CD4-positive, alpha-beta memory T cell (primary cell): ENCODE measurements around the gene NTN1. TPM values are rescaled to one million over a fixed set of nuclear protein-coding genes. Genes with fewer than 3 reads are reported as not detected.
A peak's percentile ranks its signal among the peaks of the same experiment; 100 is the strongest.

ENCODE experiments used
- CTCF ChIA-PET: fragments of 350-600 bp; sonication (Branson Sonifier 250); formaldehyde crosslinking; loops from one replicate; lab custom pipeline; 2021; ENCODE audit warnings: inconsistent platforms; ENCODE audit not compliant: partially characterized antibody; lab: Charles Lee
- POLR2A ChIA-PET: fragments of 350-600 bp; sonication (Branson Sonifier 250); formaldehyde crosslinking; loops from one replicate; lab custom pipeline; 2021; ENCODE audit not compliant: partially characterized antibody; lab: Charles Lee
- DNase-seq, 5 donors: peaks; one replicate each; pipeline versions ENCODE4 v3.0.0 to v3.0.0-alpha.2; 2020 to 2022; ENCODE audit warnings: mixed read lengths in 1 of 5
- H3K27ac ChIP-seq: one replicate; pipeline ENCODE4 v1.7.0; 2013; ENCODE audit warnings: low read depth, low read length
- H3K27me3 ChIP-seq: 2 replicates; pipeline ENCODE4 v1.7.0; 2013; ENCODE audit warnings: mild to moderate bottlenecking, low read length, moderate library complexity; ENCODE audit not compliant: insufficient read depth
- H3K36me3 ChIP-seq: 2 replicates; pipeline ENCODE4 v1.7.0; 2013; ENCODE audit warnings: mild to moderate bottlenecking, low read length, moderate library complexity; ENCODE audit not compliant: insufficient read depth
- H3K4me1 ChIP-seq: 2 replicates; pipeline ENCODE4 v1.7.0; 2013; ENCODE audit warnings: mild to moderate bottlenecking, low read length, moderate library complexity; ENCODE audit not compliant: insufficient read depth
- H3K4me3 ChIP-seq, 2 donors: one replicate each; pipeline ENCODE4 v1.7.0; 2013; ENCODE audit warnings: low read length in 2 of 2, mild to moderate bottlenecking in 1 of 2
- H3K9me3 ChIP-seq, 2 donors: one replicate each; pipeline ENCODE4 v1.7.0; 2013; ENCODE audit warnings: low read length in 2 of 2, control low read depth in 1 of 2; ENCODE audit not compliant: control insufficient read depth in 1 of 2
- H3K27ac Mint-ChIP-seq, 7 donors: one replicate each; pipeline ENCODE4 v1.8.0; 2020 to 2021; ENCODE audit warnings: mixed read lengths in 7 of 7, mild to moderate bottlenecking in 6 of 7, inconsistent platforms in 3 of 7, moderate library complexity in 3 of 7
- H3K27me3 Mint-ChIP-seq, 2 donors: one replicate each; pipeline ENCODE4 v1.8.0; 2020 to 2021; ENCODE audit warnings: mixed read lengths in 2 of 2
- H3K36me3 Mint-ChIP-seq, 2 donors: one replicate each; pipeline ENCODE4 v1.8.0; 2020 to 2021; ENCODE audit warnings: mixed read lengths in 2 of 2, inconsistent platforms in 1 of 2, mild to moderate bottlenecking in 1 of 2
- H3K4me1 Mint-ChIP-seq, 4 donors: one replicate each; pipeline ENCODE4 v1.8.0; 2020 to 2021; ENCODE audit warnings: mixed read lengths in 4 of 4, mild to moderate bottlenecking in 1 of 4
- H3K4me3 Mint-ChIP-seq, 8 donors: one replicate each; pipeline ENCODE4 v1.8.0; 2020 to 2021; ENCODE audit warnings: mixed read lengths in 8 of 8, mild to moderate bottlenecking in 7 of 8, moderate library complexity in 6 of 8, inconsistent platforms in 3 of 8
- H3K9me3 Mint-ChIP-seq, 8 donors: one replicate each; pipeline ENCODE4 v1.8.0; 2020 to 2021; ENCODE audit warnings: mixed read lengths in 8 of 8, mild to moderate bottlenecking in 5 of 8, inconsistent platforms in 3 of 8, moderate library complexity in 1 of 8
- intact Hi-C: fragments of 100-400 bp; cut with micrococcal nuclease; formaldehyde crosslinking; loops from one replicate; pipeline ENCODE4 v1.15.1; 2023
- polyA plus RNA-seq, 2 donors: library from polyadenylated mRNA; unstranded; fragments of 300-500 nt; fragmentation: Illumina TruSeq; gene quantifications; one replicate each; pipeline ENCODE4 v1.2.3, GENCODE V29; 2021
- total RNA-seq, 2 experiments: library from RNA; stranded (reverse); gene quantifications; one replicate each; pipeline ENCODE4 v1.2.3, GENCODE V29; 2021

The NTN1 gene
- total and polyA plus RNA-seq, 4 experiments from 2014 or later, result 0.02 TPM; not detected in 3

DNA sequence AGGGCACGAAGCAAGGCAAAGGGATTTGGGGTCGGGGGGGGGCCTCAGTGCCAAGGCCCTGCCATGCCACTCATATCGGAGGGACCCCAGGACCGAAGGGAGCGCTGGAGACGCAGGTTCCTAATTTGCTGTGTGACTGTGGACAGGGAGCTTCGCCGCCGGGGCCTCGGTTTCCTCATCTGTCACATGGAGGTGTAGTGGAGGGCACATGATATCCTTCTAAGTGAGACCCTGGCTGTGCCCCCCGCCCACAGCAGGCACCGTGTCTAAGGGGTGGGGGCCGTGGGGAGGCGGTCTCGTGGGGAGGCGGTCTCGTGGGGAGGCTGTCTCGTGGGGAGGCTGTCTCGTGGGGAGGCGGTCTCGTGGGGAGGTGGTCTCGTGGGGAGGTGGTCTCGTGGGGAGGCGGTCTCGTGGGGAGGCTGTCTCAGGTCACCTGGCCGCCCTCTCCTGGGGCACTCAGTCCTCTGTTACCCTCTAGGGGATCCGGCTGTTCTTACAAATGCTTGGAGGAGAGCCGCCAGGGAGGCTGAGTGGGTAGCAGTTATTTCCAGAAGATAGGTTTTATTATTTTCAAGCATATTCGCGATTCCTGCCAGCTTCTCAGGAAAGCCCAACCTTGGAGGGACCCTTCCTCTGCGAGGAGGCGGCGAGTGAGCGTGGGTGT is 205.0 kb downstream of the NTN1 start:
- Histone ChIP-seq H3K4me1 (peaks cover 18% of the 10 kb centered on the region), H3K4me3 (no peak overlapping the region), H3K27ac (no peak overlapping the region), H3K36me3 (no peaks in the 10 kb centered on the region), H3K27me3 (no peaks in the 10 kb centered on the region), H3K9me3 (no peaks in the 10 kb centered on the region)
- ChIA-PET POLR2A (no interaction called here), CTCF (no interaction called here)
- Mint-ChIP-seq H3K4me3 (peak overlapping the region in 1 of 8 donors; percentile 12), H3K9me3 (no peaks in the 10 kb centered on the region), H3K27ac (no peak overlapping the region), H3K36me3 (no peaks in the 10 kb centered on the region), H3K27me3 (no peaks in the 10 kb centered on the region), H3K4me1 (peaks cover 0 to 4% (median under 1%) of the 10 kb centered on the region in 4 donors)
- intact Hi-C loops, result no loop called here
- no peak for DNase-seq

DNA sequence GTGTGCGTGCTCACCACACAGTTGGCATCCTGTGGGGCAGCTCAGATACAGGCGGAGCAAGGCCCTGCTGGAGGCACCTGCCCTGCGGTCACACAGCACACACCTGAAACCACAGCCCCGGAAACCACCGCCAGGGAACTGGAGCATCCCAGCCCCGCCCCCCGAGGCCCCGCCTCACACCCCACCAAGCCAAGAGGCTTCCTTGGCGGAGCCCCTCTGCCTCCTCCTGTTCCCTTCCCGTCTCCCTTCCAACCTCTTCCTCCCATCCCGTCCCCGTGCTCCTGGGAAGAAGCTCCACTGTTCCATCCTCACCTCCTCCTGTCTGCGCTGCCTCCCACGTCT is 205.5 kb downstream of the NTN1 start:
- intact Hi-C loops, result no loop called here
- Histone ChIP-seq H3K36me3 (no peaks in the 10 kb centered on the region), H3K27ac (no peak overlapping the region), H3K4me1 (peaks cover 18% of the 10 kb centered on the region), H3K4me3 (no peak overlapping the region), H3K9me3 (no peaks in the 10 kb centered on the region), H3K27me3 (no peaks in the 10 kb centered on the region)
- Mint-ChIP-seq H3K4me3 (peak overlapping the region in 1 of 8 donors; percentile 12), H3K27me3 (no peaks in the 10 kb centered on the region), H3K4me1 (peaks cover 0 to 4% (median under 1%) of the 10 kb centered on the region in 4 donors), H3K36me3 (no peaks in the 10 kb centered on the region), H3K27ac (no peak overlapping the region), H3K9me3 (no peaks in the 10 kb centered on the region)
- ChIA-PET POLR2A (no interaction called here), CTCF (no interaction called here)
- peak in 4 of 5 donors; percentile 30 to 73 (median 32) for DNase-seq

GRCh38 chr17:9227819-9228407 is 206.6 kb downstream of the NTN1 start:
- peaks cover 18% of the 10 kb centered on the region for H3K4me1 ChIP-seq
- peaks cover 0 to 4% (median under 1%) of the 10 kb centered on the region in 4 donors for H3K4me1 Mint-ChIP-seq
- no peak for DNase-seq
- H3K36me3 ChIP-seq, result no peaks in the 10 kb centered on the region
- H3K27ac ChIP-seq, result no peak overlapping the region
- no peak overlapping the region for H3K27ac Mint-ChIP-seq
- intact Hi-C loops, result no loop called here
- H3K9me3 ChIP-seq, result no peaks in the 10 kb centered on the region
- no peaks in the 10 kb centered on the region for H3K9me3 Mint-ChIP-seq
- no peak overlapping the region for H3K4me3 ChIP-seq
- H3K27me3 ChIP-seq, result no peaks in the 10 kb centered on the region
- ChIA-PET CTCF (no interaction called here), POLR2A (no interaction called here)
- no peaks in the 10 kb centered on the region for H3K27me3 Mint-ChIP-seq
- no peaks in the 10 kb centered on the region for H3K36me3 Mint-ChIP-seq
- no peak overlapping the region for H3K4me3 Mint-ChIP-seq

DNA sequence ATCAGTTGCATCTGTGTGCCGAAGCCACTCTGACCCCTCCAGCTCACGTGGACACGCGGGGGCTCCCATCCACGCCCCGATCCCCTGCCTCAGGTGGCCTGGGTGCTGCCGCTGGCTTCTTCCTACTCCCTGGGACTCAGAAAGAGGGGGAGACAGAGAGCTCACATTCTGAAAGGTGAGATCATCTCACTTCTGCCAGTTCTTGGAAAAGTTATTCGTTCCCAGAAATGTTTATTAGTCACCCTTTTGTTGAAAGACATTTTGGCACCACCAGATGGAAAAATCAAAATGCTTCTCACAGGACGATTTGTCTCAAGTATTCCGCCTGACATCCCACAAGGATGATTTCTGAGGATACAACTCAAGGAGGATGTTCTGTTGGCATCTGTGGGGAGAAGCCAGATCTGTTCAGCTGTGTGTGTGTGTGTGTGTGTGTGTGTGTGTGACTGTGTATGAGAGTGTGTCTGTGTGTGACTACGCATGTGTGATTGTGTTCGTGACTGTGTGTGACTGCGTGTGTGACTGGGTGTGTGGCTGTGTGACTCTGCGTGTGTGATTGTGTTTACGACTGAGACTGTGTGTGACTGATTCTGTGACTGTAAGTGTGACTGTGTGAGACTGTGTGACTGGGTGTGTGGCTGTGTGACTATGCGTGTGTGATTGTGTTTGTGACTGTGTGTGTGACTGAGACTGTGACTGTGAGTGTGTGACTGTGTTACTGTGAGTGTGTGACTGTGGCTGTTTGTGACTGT is 207.3 kb downstream of the NTN1 start:
- Mint-ChIP-seq H3K4me1 (peaks cover 0 to 4% (median under 1%) of the 10 kb centered on the region in 4 donors), H3K9me3 (no peaks in the 10 kb centered on the region), H3K4me3 (no peak overlapping the region), H3K27ac (no peak overlapping the region), H3K27me3 (no peaks in the 10 kb centered on the region), H3K36me3 (no peaks in the 10 kb centered on the region)
- no peaks in the 10 kb centered on the region for H3K36me3 ChIP-seq
- H3K27me3 ChIP-seq, result no peaks in the 10 kb centered on the region
- POLR2A ChIA-PET, result no interaction called here
- CTCF ChIA-PET, result no interaction called here
- H3K4me1 ChIP-seq, result peaks cover 18% of the 10 kb centered on the region
- no peak overlapping the region for H3K4me3 ChIP-seq
- H3K27ac ChIP-seq, result no peak overlapping the region
- intact Hi-C loops, result no loop called here
- no peaks in the 10 kb centered on the region for H3K9me3 ChIP-seq
- DNase-seq, result no peak

GRCh38 chr17:9229160-9229825 is 208.0 kb downstream of the NTN1 start:
- H3K27ac ChIP-seq, result no peak overlapping the region
- peaks cover 18% of the 10 kb centered on the region for H3K4me1 ChIP-seq
- ChIA-PET CTCF (no interaction called here), POLR2A (no interaction called here)
- Mint-ChIP-seq H3K9me3 (no peaks in the 10 kb centered on the region), H3K4me3 (no peak overlapping the region), H3K4me1 (peaks cover 0 to 4% (median under 1%) of the 10 kb centered on the region in 4 donors), H3K27me3 (no peaks in the 10 kb centered on the region), H3K27ac (peak overlapping the region in 2 of 7 donors; percentile 41 to 57), H3K36me3 (no peaks in the 10 kb centered on the region)
- H3K36me3 ChIP-seq, result no peaks in the 10 kb centered on the region
- intact Hi-C loops, result no loop called here
- no peak overlapping the region for H3K4me3 ChIP-seq
- DNase-seq, result no peak
- H3K27me3 ChIP-seq, result no peaks in the 10 kb centered on the region
- no peaks in the 10 kb centered on the region for H3K9me3 ChIP-seq

- H3K4me3 Mint-ChIP-seq, result no peak overlapping the region
- intact Hi-C loops, result no loop called here
- no peak for DNase-seq
- peaks cover 0 to 4% (median under 1%) of the 10 kb centered on the region in 4 donors for H3K4me1 Mint-ChIP-seq
- ChIA-PET POLR2A (no interaction called here), CTCF (no interaction called here)
- no peak overlapping the region for H3K27ac Mint-ChIP-seq
- H3K9me3 Mint-ChIP-seq, result no peaks in the 10 kb centered on the region
- H3K4me3 ChIP-seq, result no peak overlapping the region
- H3K27ac ChIP-seq, result no peak overlapping the region
- H3K4me1 ChIP-seq, result peaks cover 18% of the 10 kb centered on the region
- H3K27me3 ChIP-seq, result no peaks in the 10 kb centered on the region
- H3K36me3 ChIP-seq, result no peaks in the 10 kb centered on the region
- H3K27me3 Mint-ChIP-seq, result no peaks in the 10 kb centered on the region
- H3K9me3 ChIP-seq, result no peaks in the 10 kb centered on the region
- no peaks in the 10 kb centered on the region for H3K36me3 Mint-ChIP-seq
Observed at GRCh38 chr17:9229826-9230201, 208.5 kb downstream of the NTN1 start.

DNA sequence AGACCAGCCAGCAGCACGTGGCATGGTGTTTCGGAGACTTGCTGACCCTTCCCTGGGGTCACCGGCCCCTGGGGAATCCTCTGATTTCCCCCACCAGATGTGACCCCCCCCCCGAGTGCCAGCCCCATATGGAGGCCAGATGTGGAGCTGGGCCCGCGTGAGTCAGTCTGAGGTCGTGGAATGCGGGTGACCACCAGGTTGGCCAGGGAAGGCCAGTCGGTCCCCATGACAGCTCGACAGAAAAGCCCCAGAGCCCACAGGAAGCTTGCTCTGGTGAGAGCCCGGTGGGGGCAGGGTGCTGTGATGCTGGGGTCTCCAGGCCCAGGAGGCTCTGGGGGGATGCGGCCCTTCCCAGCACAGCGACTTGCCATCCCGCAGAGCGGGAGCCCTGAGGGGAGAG is 209.0 kb downstream of the NTN1 start:
- ChIA-PET CTCF (no interaction called here), POLR2A (no interaction called here)
- Mint-ChIP-seq H3K4me3 (no peak overlapping the region), H3K36me3 (no peaks in the 10 kb centered on the region), H3K9me3 (peaks cover 0 to 1% (median 0%) of the 10 kb centered on the region in 8 donors), H3K27me3 (peaks cover 0 to 2% of the 10 kb centered on the region in 2 donors), H3K4me1 (peaks cover 0 to 4% (median 0%) of the 10 kb centered on the region in 4 donors), H3K27ac (no peak overlapping the region)
- Histone ChIP-seq H3K9me3 (no peaks in the 10 kb centered on the region), H3K27ac (no peak overlapping the region), H3K4me1 (peaks cover 18% of the 10 kb centered on the region), H3K27me3 (no peaks in the 10 kb centered on the region), H3K36me3 (no peaks in the 10 kb centered on the region), H3K4me3 (no peak overlapping the region)
- DNase-seq, result no peak
- intact Hi-C loops, result no loop called here
